Middle frontal gyrus (tissue), 1 donor: ENCODE data around the gene LCN10.
"Not testable (repeated sequence)": the region's sequence is repeated elsewhere in the genome, so short reads cannot be mapped to it uniquely, and the experiment has no call there.

ENCODE experiments used
- DNase-seq: peaks from one replicate; pipeline ENCODE4 v3.0.0-alpha.2; 2015; ENCODE audit warnings: low spot score; ENCODE audit errors: extremely low spot score

LCN10 gene

GRCh38 chr9:136704741-136705140 lies 38.0 kb downstream of the LCN10 start:
- not testable (repeated sequence) for DNase-seq

GRCh38 chr9:136703276-136703860 lies 39.4 kb downstream of the LCN10 start:
- no peak for DNase-seq

- no peak for DNase-seq
These were observed 41.1 kb downstream of the LCN10 start for GRCh38 chr9:136701668-136702053.

GRCh38 chr9:136700959-136701667 lies 41.6 kb downstream of the LCN10 start:
- no peak for DNase-seq

GRCh38 chr9:136700304-136700703 lies 42.4 kb downstream of the LCN10 start:
- no peak for DNase-seq

GRCh38 chr9:136698635-136699246 lies 44.0 kb downstream of the LCN10 start:
- no peak for DNase-seq

- DNase-seq, result no peak
These were observed 44.8 kb downstream of the LCN10 start for GRCh38 chr9:136697821-136698526.

- no peak for DNase-seq
These were observed 45.5 kb downstream of the LCN10 start for GRCh38 chr9:136697146-136697820.

GRCh38 chr9:136696502-136696901 lies 46.2 kb downstream of the LCN10 start:
- no peak for DNase-seq

GRCh38 chr9:136695955-136696354 lies 46.8 kb downstream of the LCN10 start:
- DNase-seq, result no peak

- no peak for DNase-seq
These were observed 47.3 kb downstream of the LCN10 start for GRCh38 chr9:136695435-136695895.

- no peak for DNase-seq
These were observed 47.9 kb downstream of the LCN10 start for GRCh38 chr9:136694872-136695247.

GRCh38 chr9:136694163-136694871 lies 48.4 kb downstream of the LCN10 start:
- no peak for DNase-seq

- no peak for DNase-seq
These were observed 49.1 kb downstream of the LCN10 start for GRCh38 chr9:136693490-136694162.

GRCh38 chr9:136693135-136693489 lies 49.6 kb downstream of the LCN10 start:
- no peak for DNase-seq

- no peak for DNase-seq
These were observed 50.3 kb downstream of the LCN10 start for GRCh38 chr9:136692185-136693134.

GRCh38 chr9:136691316-136692184 lies 51.2 kb downstream of the LCN10 start:
- no peak for DNase-seq

- no peak for DNase-seq
These were observed 51.9 kb downstream of the LCN10 start for GRCh38 chr9:136690806-136691261.
